A549 treated with AZD2906 at 1 μM for 4 hours (cell line): ENCODE results near the gene FANCB. TPM values are rescaled to one million over a fixed set of nuclear protein-coding genes. Genes with fewer than 3 reads are reported as not detected.

Experiments
- total RNA-seq: library from RNA; stranded (reverse); fragments of 200-300 nt; extraction: Qiagen RNA extraction; gene quantifications from 5 replicates; pipeline ENCODE4 v1.2.3, GENCODE V29; 2022

The FANCB gene
- total RNA-seq, result 2.3 to 3.6 TPM (median 2.7 TPM) in 5 replicates

DNA sequence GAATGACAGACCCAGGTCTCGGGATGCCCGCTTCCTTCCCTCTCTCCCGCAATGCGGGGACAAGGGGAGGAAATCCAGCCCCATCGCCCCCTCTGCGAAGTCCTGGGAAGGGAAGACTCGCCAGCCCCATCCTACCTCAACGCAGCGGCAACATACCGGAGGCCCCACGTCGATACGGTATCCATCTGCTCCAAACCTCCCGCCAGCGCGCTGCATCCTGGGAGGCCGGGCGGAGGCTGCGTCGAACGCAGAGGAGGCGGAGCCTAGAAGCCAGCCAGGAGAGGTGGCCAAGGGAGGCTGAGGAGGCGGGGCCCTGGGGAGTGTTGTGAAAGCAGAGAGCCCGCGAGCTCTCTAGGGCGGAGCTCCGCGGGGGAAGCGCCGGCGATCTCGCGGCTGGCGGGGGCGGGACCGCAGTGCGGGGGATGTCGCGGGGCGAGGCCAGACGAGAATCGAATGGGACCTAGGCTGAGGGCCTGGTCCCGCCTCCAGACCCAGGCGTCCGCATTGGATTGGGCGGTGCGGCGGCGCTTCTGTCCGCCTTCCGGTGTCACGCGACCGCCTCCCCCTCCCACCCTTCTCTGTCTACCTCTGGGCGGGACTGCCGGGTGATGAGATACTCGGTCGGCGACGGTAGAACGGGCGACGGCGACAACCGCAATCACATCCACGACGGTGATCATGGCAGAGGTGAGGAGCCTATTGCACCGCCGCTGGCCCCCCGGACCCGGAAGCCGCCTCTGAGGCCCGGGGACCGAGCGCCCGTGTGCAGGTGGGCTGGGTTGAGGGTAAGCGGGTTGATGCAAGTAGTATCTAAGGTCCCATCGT is at the start of gene FANCB, which contains the start of gene MOSPD2:
FANCB (minus strand) TSS at position 219 of the 825 bp plus-strand sequence. CDS start 7,559 bp downstream, outside the sequence.
MOSPD2 (plus strand) TSS at position 571 of the 825 bp plus-strand sequence; CDS start at position 679, 108 bp downstream.

Other genes with a start within 250 kb of the FANCB start
- 8.0 to 9.8 TPM (median 9.0 TPM) in 5 replicates for gene MOSPD2, start 352 bp upstream of the FANCB start, total RNA-seq